NT2/D1 (cell line): ENCODE results near the gene FRMD4A.

Source experiments
- SUZ12 ChIP-seq: IDR thresholded peaks from 2 replicates; pipeline ENCODE4 v1.6.1; 2011; ENCODE audit not compliant: insufficient read length, insufficient read depth; ENCODE audit errors: extremely low read depth
- ZNF274 ChIP-seq: IDR thresholded peaks from 2 replicates; pipeline ENCODE4 v1.6.1; 2011; ENCODE audit warnings: mild to moderate bottlenecking, low read depth, low read length

DNA sequence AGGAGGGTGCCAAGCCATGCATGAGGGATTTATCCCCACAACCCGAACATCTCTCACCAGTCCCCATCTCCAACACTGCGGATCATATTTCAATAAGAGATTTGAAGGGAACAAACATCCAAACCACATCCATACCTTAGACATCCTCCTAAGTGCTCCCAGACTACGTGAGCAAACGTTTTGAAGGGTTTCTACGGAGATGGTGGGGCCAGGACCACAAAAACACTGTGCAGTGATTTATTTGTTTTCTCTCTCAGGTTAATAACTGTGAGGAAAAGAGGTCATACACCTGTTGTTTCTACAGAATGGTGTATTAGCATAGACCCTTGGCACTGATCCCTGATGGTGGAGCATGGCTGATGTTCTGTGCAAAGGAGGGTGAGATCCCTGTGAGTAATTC is 277.8 kb downstream of the FRMD4A start:
- no peak for TF ChIP-seq SUZ12
- TF ChIP-seq ZNF274 = no peak
